H1 (cell line): Measurements from ENCODE around the gene BPIFB2. TPM values are rescaled to one million over a fixed set of nuclear protein-coding genes. Genes with fewer than 3 reads are reported as not detected.

Source experiments
- CTCF ChIA-PET: fragments of 300-600 bp; sonication (Branson Sonifier 250); formaldehyde crosslinking; loops from one replicate; lab custom pipeline; 2021; ENCODE audit not compliant: partially characterized antibody; lab: Charles Lee
- POLR2A ChIA-PET: fragments of 300-600 bp; sonication (Branson Sonifier 250); formaldehyde crosslinking; loops from one replicate; lab custom pipeline; 2021; ENCODE audit warnings: inconsistent platforms; ENCODE audit not compliant: partially characterized antibody; lab: Charles Lee
- DNase-seq, 2 experiments: peaks; one replicate each; pipeline versions ENCODE4 v3.0.0 to v3.0.0-alpha.2; 2010 to 2022; ENCODE audit warnings: low spot score in 2 of 2, low read depth in 1 of 2, mixed read lengths in 1 of 2
- FAIRE-seq: peaks from 2 replicates; lab custom pipeline; 2011; peaks lifted over from hg19 to GRCh38; lab: Jason Lieb, UNC
- H2AFZ ChIP-seq: 2 replicates; pipeline ENCODE4 v1.8.1; 2012; ENCODE audit warnings: low read length, inconsistent platforms
- H2AK5ac ChIP-seq: 2 replicates; pipeline ENCODE4 v1.6.1; 2013; ENCODE audit warnings: low read depth, low read length
- H2BK120ac ChIP-seq: replicated peaks from 2 replicates; pipeline ENCODE3; 2013; ENCODE audit warnings: low read depth, low read length, inconsistent platforms
- H2BK12ac ChIP-seq: 2 replicates; pipeline ENCODE4 v1.6.1; 2013; ENCODE audit warnings: low read depth, low read length
- H2BK15ac ChIP-seq: 2 replicates; pipeline ENCODE4 v1.6.1; 2013; ENCODE audit warnings: low read length
- H2BK20ac ChIP-seq: 2 replicates; pipeline ENCODE4 v1.6.1; 2013; ENCODE audit warnings: low read length
- H2BK5ac ChIP-seq: 2 replicates; pipeline ENCODE4 v1.6.1; 2013; ENCODE audit warnings: low read depth, low read length
- H3K14ac ChIP-seq: 2 replicates; pipeline ENCODE4 v1.6.1; 2013; ENCODE audit warnings: inconsistent platforms; ENCODE audit not compliant: insufficient read length
- H3K18ac ChIP-seq: 2 replicates; pipeline ENCODE4 v1.6.1; 2013; ENCODE audit warnings: low read length; ENCODE audit errors: extremely low read depth
- H3K23ac ChIP-seq: 2 replicates; pipeline ENCODE4 v1.6.1; 2013; ENCODE audit warnings: inconsistent platforms; ENCODE audit not compliant: insufficient read length
- H3K23me2 ChIP-seq: 2 replicates; pipeline ENCODE4 v1.6.1; 2013; ENCODE audit warnings: low read depth, low read length
- H3K27ac ChIP-seq: 2 replicates; pipeline ENCODE4 v1.6.1; 2011; ENCODE audit warnings: low read depth, low read length, inconsistent platforms
- H3K27me3 ChIP-seq, 4 experiments: replicated peaks in 1 of 4; 1 replicate in 1 of 4; 2 replicates in 3 of 4; pipeline versions ENCODE4 v1.6.1 to v1.8.1; 2011 to 2013; ENCODE audit warnings: low read length in 3 of 4, mild to moderate bottlenecking in 3 of 4, inconsistent platforms in 2 of 4, mixed read lengths in 2 of 4, moderate library complexity in 1 of 4; ENCODE audit not compliant: control insufficient read depth in 3 of 4, insufficient read depth in 3 of 4; ENCODE audit errors: extremely low read depth in 1 of 4
- H3K36me3 ChIP-seq, 4 experiments: 2 replicates each; pipeline versions ENCODE4 v1.6.1 to v1.8.1; 2011 to 2013; ENCODE audit warnings: mild to moderate bottlenecking in 4 of 4, low read length in 3 of 4, moderate library complexity in 2 of 4, control low read depth in 1 of 4, inconsistent platforms in 1 of 4; ENCODE audit not compliant: insufficient read depth in 4 of 4, control insufficient read depth in 2 of 4
- H3K4ac ChIP-seq: replicated peaks from 2 replicates; pipeline ENCODE3; 2013; ENCODE audit warnings: low read length, low read depth, mixed read lengths, inconsistent platforms; ENCODE audit not compliant: insufficient read length
- H3K4me1 ChIP-seq, 4 experiments: replicated peaks in 1 of 4; 1 replicate in 1 of 4; 2 replicates in 3 of 4; pipeline versions ENCODE4 v1.6.1 to v1.8.1; 2011 to 2013; ENCODE audit warnings: low read length in 3 of 4, inconsistent platforms in 2 of 4, mixed read lengths in 1 of 4; ENCODE audit not compliant: insufficient read depth in 4 of 4, control insufficient read depth in 3 of 4
- H3K4me2 ChIP-seq, 2 experiments: 2 replicates each; pipeline versions ENCODE4 v1.6.1 to v1.8.1; 2011 to 2013; ENCODE audit warnings: low read depth in 2 of 2, low read length in 2 of 2, control low read depth in 1 of 2, inconsistent platforms in 1 of 2, mild to moderate bottlenecking in 1 of 2; ENCODE audit not compliant: insufficient read depth in 1 of 2
- H3K4me3 ChIP-seq, 4 experiments: fragments of 200-600, 300-600 bp in 1 of 4; sonication (generic), shearing (Covaris generic), sonication (Bioruptor Twin) in 1 of 4; 2 replicates each; pipeline versions ENCODE4 v1.5.1 to v1.8.1; 2011 to 2016; ENCODE audit warnings: low read length in 4 of 4, low read depth in 3 of 4, control low read depth in 2 of 4, inconsistent platforms in 2 of 4, mild to moderate bottlenecking in 2 of 4, mixed read lengths in 1 of 4, moderate library complexity in 1 of 4; ENCODE audit not compliant: insufficient read depth in 2 of 4; ENCODE audit errors: extremely low read depth in 1 of 4
- H3K56ac ChIP-seq: replicated peaks from 2 replicates; pipeline ENCODE3; 2013; ENCODE audit warnings: low read depth, mild to moderate bottlenecking, mixed read lengths, low read length, inconsistent platforms; ENCODE audit not compliant: insufficient read length
- H3K79me1 ChIP-seq: 2 replicates; pipeline ENCODE4 v1.6.1; 2013; ENCODE audit warnings: low read depth, low read length, control low read depth
- H3K79me2 ChIP-seq, 2 experiments: 2 replicates each; pipeline versions ENCODE4 v1.6.1 to v1.8.1; 2012 to 2013; ENCODE audit warnings: low read length in 2 of 2, mild to moderate bottlenecking in 2 of 2, inconsistent platforms in 1 of 2; ENCODE audit not compliant: insufficient read depth in 2 of 2, control insufficient read depth in 1 of 2
- H3K9ac ChIP-seq, 4 experiments: replicated peaks in 1 of 4; 1 replicate in 1 of 4; 2 replicates in 3 of 4; pipeline versions ENCODE4 v1.6.1 to v1.8.1; 2011 to 2013; ENCODE audit warnings: low read depth in 3 of 4, low read length in 3 of 4, control low read depth in 2 of 4, mild to moderate bottlenecking in 2 of 4, moderate library complexity in 2 of 4, inconsistent platforms in 1 of 4; ENCODE audit errors: extremely low read depth in 1 of 4
- H3K9me3 ChIP-seq, 2 experiments: 2 replicates each; pipeline versions ENCODE4 v1.6.1 to v1.8.1; 2012 to 2013; ENCODE audit warnings: mild to moderate bottlenecking in 2 of 2, moderate library complexity in 2 of 2, control low read depth in 1 of 2, inconsistent platforms in 1 of 2, low read depth in 1 of 2, low read length in 1 of 2, mixed read lengths in 1 of 2; ENCODE audit not compliant: insufficient read depth in 2 of 2
- H4K20me1 ChIP-seq, 2 experiments: replicated peaks in 1 of 2; 2 replicates each; pipeline versions ENCODE3 to v1.8.1; 2011 to 2013; ENCODE audit warnings: inconsistent platforms in 2 of 2, low read length in 2 of 2, mild to moderate bottlenecking in 1 of 2; ENCODE audit not compliant: insufficient read depth in 2 of 2, control insufficient read depth in 1 of 2
- H4K5ac ChIP-seq: 2 replicates; pipeline ENCODE4 v1.6.1; 2013; ENCODE audit warnings: low read length, low read depth, mixed read lengths, inconsistent platforms; ENCODE audit not compliant: insufficient read length
- H4K8ac ChIP-seq: 2 replicates; pipeline ENCODE4 v1.8.0; 2013; ENCODE audit warnings: mild to moderate bottlenecking, moderate library complexity, low read length, inconsistent platforms; ENCODE audit not compliant: insufficient read depth; ENCODE audit errors: extremely low read depth
- H4K91ac ChIP-seq: replicated peaks from 2 replicates; pipeline ENCODE3; 2013; ENCODE audit warnings: low read length, mixed read lengths, inconsistent platforms; ENCODE audit not compliant: insufficient read length
- BCL11A ChIP-seq, 2 experiments: IDR thresholded peaks; one replicate each; pipeline ENCODE4 v1.6.1; 2011; ENCODE audit warnings: low read depth in 2 of 2, low read length in 2 of 2, mild to moderate bottlenecking in 2 of 2
- CHD2 ChIP-seq: IDR thresholded peaks from 2 replicates; pipeline ENCODE4 v1.6.1; 2012; ENCODE audit warnings: low read length, improper control_type of control experiment
- NRF1 ChIP-seq: IDR thresholded peaks from 2 replicates; pipeline ENCODE4 v1.6.1; 2011; ENCODE audit warnings: mild to moderate bottlenecking, low read depth, low read length, improper control_type of control experiment
- POLR2A ChIP-seq, 2 experiments: IDR thresholded peaks; 1 replicate in 1 of 2; 2 replicates in 1 of 2; pipeline ENCODE4 v1.6.1; 2011; ENCODE audit warnings: low read depth in 2 of 2, low read length in 2 of 2, mild to moderate bottlenecking in 2 of 2; ENCODE audit errors: control extremely low read depth in 1 of 2
- POLR2AphosphoS5 ChIP-seq: IDR thresholded peaks from 2 replicates; pipeline ENCODE4 v1.6.1; 2011; ENCODE audit warnings: low read depth, low read length
- SP1 ChIP-seq: IDR thresholded peaks from 2 replicates; pipeline ENCODE4 v1.6.1; 2011; ENCODE audit warnings: low read depth, low read length
- SP2 ChIP-seq: IDR thresholded peaks from 2 replicates; pipeline ENCODE4 v1.6.1; 2012; ENCODE audit warnings: mild to moderate bottlenecking, low read length, inconsistent platforms
- TAF1 ChIP-seq: IDR thresholded peaks from 2 replicates; pipeline ENCODE4 v1.6.1; 2011; ENCODE audit warnings: mild to moderate bottlenecking, low read depth, low read length
- WGBS, 2 experiments: shearing (Covaris generic) in 1 of 2; methylation state at CpG; one replicate each; pipeline versions ENCODE4 v1.1.6 to v1.1.7; 2013 to 2015; ENCODE audit warnings: low lambda C conversion rate in 2 of 2, mixed read lengths in 2 of 2, inconsistent platforms in 1 of 2, low coverage in 1 of 2, missing lambda C conversion rate in 1 of 2; ENCODE audit not compliant: insufficient replicate concordance in 2 of 2, insufficient coverage in 1 of 2, insufficient read length in 1 of 2; ENCODE audit errors: extremely low coverage in 1 of 2, missing lambda C conversion rate in 1 of 2; 5-methylcytosine and 5-hydroxymethylcytosine counted together
- polyA plus RNA-seq, 7 experiments: library from polyadenylated mRNA; depleted of rRNA in 3 of 7; stranded (reverse) in 5 of 7; unstranded in 2 of 7; fragments of >200 nt in 5 of 7; fragments of 200-250 nt in 2 of 7; gene quantifications; 1 replicate in 5 of 7; 2 replicates in 1 of 7; 4 replicates in 1 of 7; pipeline versions ENCODE4 v1.2.1 to v1.2.3, GENCODE V29; 2011 to 2013; ENCODE audit warnings: missing spikeins in 2 of 7, mixed read lengths in 2 of 7
- total RNA-seq: library from RNA; stranded (reverse); fragmentation: NEBNext Ultra II Directional; extraction: Animal tissue kit (Norgen Biotek cat#: 25700); gene quantifications from 2 replicates; pipeline ENCODE4 v1.2.1, GENCODE V29; 2021

Gene BPIFB2
- total and polyA plus RNA-seq, 2 of the 8 experiments (the other 6 are each of a cell fraction or from before 2014, with no cell fraction given), result not detected

DNA sequence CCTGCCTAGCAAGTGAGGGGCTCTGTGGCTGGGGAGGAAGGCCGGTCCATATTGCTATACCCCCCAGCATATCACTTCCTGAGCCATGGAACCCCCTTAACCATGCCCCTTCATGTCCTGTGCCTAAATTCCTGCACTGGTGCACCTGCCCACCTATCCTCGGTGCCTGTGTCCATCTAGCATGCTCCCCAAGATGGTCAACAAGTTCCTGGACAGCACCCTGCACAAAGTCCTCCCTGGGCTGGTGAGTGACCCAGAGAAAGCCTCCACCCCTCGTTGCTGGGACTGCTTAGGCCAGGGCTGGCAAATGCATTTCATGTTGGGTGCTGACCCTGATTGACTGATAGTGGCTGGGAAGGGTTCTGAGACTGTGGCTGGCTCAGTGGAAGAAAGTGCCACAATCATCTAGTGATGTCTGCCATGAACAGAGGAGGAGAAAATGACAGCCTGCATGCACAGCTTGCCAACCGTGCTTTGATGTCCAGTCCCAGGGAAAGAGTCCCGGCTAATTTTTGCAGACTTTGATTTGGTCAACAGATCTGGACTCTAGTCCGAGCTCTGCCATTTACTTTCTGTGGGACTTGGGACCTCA is 27.5 kb downstream of the BPIFB2 start:
- Histone ChIP-seq H3K56ac (no peak overlapping the region), H3K23ac (no peak overlapping the region), H3K4ac (no peak overlapping the region), H3K4me1 (no peaks in the 10 kb centered on the region), H2BK120ac (no peak overlapping the region), H4K20me1 (no peaks in the 10 kb centered on the region), H3K27ac (no peak overlapping the region), H3K36me3 (no peaks in the 10 kb centered on the region), H3K79me1 (no peaks in the 10 kb centered on the region), H2BK20ac (no peak overlapping the region), H3K18ac (no peak overlapping the region), H3K79me2 (no peaks in the 10 kb centered on the region), H2AK5ac (no peak overlapping the region), H3K9ac (no peak overlapping the region), H2BK5ac (no peak overlapping the region), H3K14ac (no peak overlapping the region), H4K5ac (no peak overlapping the region), H3K23me2 (peaks cover 7% of the 10 kb centered on the region; the same call in 1 of the 2 replicates), H2BK15ac (no peak overlapping the region), H2AFZ (no peak overlapping the region), H2BK12ac (no peak overlapping the region), H3K9me3 (no peaks in the 10 kb centered on the region), H4K91ac (no peak overlapping the region), H3K4me2 (no peak overlapping the region), H4K8ac (no peak overlapping the region; the same call in 1 of the 2 replicates), H3K27me3 (peaks cover 0 to 3% (median 0%) of the 10 kb centered on the region in 4 experiments; a peak in 1 of 7 replicates), H3K4me3 (no peak overlapping the region)
- TF ChIP-seq TAF1 (no peak), SP2 (no peak), SP1 (no peak), POLR2A (IDR thresholded peaks at IDR 0.05; ENCODE audit: control extremely low read depth in 1 of 2, low read depth in 2 of 2, low read length in 2 of 2) (no peak), CHD2 (no peak), POLR2AphosphoS5 (no peak), BCL11A (IDR thresholded peaks at IDR 0.05; ENCODE audit: low read depth in 2 of 2, low read length in 2 of 2) (no peak), NRF1 (no peak)
- DNase-seq (no peak), FAIRE-seq (no peak)
- CTCF ChIA-PET, result interaction anchor here (1.7 kb wide), 1 partner anchor 40 kb away, joined by 4 read pairs; no protein-coding TSS in a partner anchor
- POLR2A ChIA-PET, result no interaction called here
- WGBS, 2 experiments, result 92% methylated on average over 6 of the region's 6 CpGs; no CpG with 5 or more reads in 1 of the 2 experiments
